NB4 (cell line): ENCODE results near the gene OPRL1.

ENCODE experiments used
- MYC ChIP-seq: IDR thresholded peaks from 2 replicates; pipeline ENCODE4 v1.6.1; 2011; ENCODE audit warnings: low read depth, low read length
- POLR2A ChIP-seq: IDR thresholded peaks from 2 replicates; pipeline ENCODE4 v1.6.1; 2011; ENCODE audit warnings: mild to moderate bottlenecking; ENCODE audit not compliant: insufficient read length; ENCODE audit errors: extremely low read depth
- TF ChIP-seq, protein P1 (sequence below): IDR thresholded peaks from one replicate; pipeline ENCODE4 v1.5.1; 2012; ENCODE audit warnings: low read depth, low read length
- TF ChIP-seq, protein P2 (sequence below): IDR thresholded peaks from 2 replicates; pipeline ENCODE4 v1.6.1; 2011; ENCODE audit warnings: low read depth, low read length

DNA sequence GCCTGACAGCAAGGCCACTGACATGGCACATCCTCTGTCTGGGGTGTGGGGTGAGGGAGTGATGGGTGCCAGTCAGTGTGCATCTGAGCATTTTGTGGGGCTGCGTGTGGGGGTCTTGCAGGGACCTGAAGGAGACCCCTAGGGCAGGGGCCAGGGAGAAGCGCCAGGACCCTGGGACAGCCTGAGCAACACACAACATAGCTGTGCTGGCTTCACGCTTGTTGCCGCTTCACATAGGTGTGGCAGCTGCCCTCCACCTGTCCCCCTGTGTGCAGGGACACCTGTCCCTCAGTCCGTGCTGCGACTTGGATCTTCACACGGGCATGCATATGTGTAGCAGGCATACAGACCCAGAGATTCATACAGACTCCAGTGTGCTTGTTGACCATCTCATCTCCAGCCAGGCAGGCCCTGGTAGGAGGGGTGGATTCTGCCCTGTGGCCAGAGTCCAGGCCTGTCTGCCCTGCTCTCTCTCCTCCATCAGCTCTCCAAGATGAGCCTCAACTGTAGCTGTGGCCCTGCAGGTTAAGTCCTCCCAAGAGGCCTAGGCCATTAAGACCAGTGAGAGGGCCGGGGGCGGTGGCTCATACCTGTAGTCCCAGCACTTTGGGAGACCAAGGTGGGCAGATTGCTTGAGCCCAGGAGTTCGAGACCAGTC lies 30.7 kb downstream of the OPRL1 start:
- TF ChIP-seq, protein P1, sequence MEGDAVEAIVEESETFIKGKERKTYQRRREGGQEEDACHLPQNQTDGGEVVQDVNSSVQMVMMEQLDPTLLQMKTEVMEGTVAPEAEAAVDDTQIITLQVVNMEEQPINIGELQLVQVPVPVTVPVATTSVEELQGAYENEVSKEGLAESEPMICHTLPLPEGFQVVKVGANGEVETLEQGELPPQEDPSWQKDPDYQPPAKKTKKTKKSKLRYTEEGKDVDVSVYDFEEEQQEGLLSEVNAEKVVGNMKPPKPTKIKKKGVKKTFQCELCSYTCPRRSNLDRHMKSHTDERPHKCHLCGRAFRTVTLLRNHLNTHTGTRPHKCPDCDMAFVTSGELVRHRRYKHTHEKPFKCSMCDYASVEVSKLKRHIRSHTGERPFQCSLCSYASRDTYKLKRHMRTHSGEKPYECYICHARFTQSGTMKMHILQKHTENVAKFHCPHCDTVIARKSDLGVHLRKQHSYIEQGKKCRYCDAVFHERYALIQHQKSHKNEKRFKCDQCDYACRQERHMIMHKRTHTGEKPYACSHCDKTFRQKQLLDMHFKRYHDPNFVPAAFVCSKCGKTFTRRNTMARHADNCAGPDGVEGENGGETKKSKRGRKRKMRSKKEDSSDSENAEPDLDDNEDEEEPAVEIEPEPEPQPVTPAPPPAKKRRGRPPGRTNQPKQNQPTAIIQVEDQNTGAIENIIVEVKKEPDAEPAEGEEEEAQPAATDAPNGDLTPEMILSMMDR: no peak
- TF ChIP-seq, protein P2, sequence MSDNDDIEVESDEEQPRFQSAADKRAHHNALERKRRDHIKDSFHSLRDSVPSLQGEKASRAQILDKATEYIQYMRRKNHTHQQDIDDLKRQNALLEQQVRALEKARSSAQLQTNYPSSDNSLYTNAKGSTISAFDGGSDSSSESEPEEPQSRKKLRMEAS: no peak
- no peak for TF ChIP-seq POLR2A
- no peak for TF ChIP-seq MYC
